ENCODE measurements around the gene OLFM2. TPM values are rescaled to one million over a fixed set of nuclear protein-coding genes. Genes with fewer than 3 reads are reported as not detected.

OLFM2 gene
- total RNA-seq, 1 experiment from 2014 or later = 75.6 TPM

GRCh38 chr19:9819596-9819909 is 116.8 kb downstream of the OLFM2 start:
- H3K9me3 ChIP-seq (ENCODE audit: control insufficient read depth, low read depth, low read length) = no peaks in the 10 kb centered on the region
- no peak overlapping the region for H3K18ac ChIP-seq (ENCODE audit: insufficient read length, low read depth, low read length)
- H3K23me2 ChIP-seq (ENCODE audit: insufficient read length, low read depth, low read length, poor library complexity, severe bottlenecking) = peaks cover 7% of the 10 kb centered on the region
- peaks cover 12% of the 10 kb centered on the region; the same call in 1 of the 2 replicates for H3K79me2 ChIP-seq (ENCODE audit: insufficient read depth, low read length)
- H3K27ac Mint-ChIP-seq = peak overlapping the region in 2 of 3 experiments; percentile 82 to 88; a peak in 3 of 7 replicates
- peaks cover 3% of the 10 kb centered on the region; the same call in 1 of the 2 replicates for H3K4me1 ChIP-seq (ENCODE audit: insufficient read depth, low read length)
- H3K4ac ChIP-seq (ENCODE audit: low read depth, low read length) = no peak overlapping the region
- no peak overlapping the region for H2BK15ac ChIP-seq (ENCODE audit: low read depth, low read length)
- peaks cover 12 to 13% of the 10 kb centered on the region in 2 experiments for H3K9me3 Mint-ChIP-seq
- H2BK20ac ChIP-seq (ENCODE audit: low read depth, low read length, poor library complexity, severe bottlenecking) = no peak overlapping the region
- no peak overlapping the region for H2AFZ ChIP-seq (ENCODE audit: low read length)
- no peak overlapping the region for H3K27ac ChIP-seq (ENCODE audit: insufficient read length, low read depth, low read length)
- no CpG with 5 or more reads among the region's 21 CpGs for WGBS (ENCODE audit: extremely low coverage, insufficient read length, low lambda C conversion rate)
- no peak for TF ChIP-seq CTCF (conservative IDR thresholded peaks at IDR 0.05)
- H3K27me3 Mint-ChIP-seq (ENCODE audit: low read depth) = no peaks in the 10 kb centered on the region
- peak overlapping the region; percentile 3 for H3K4me2 ChIP-seq (ENCODE audit: insufficient read depth, insufficient read length, low read length)
- no peak overlapping the region for H3T11ph ChIP-seq (ENCODE audit: low read length)
- peaks cover 7 to 23% of the 10 kb centered on the region in 2 experiments for H3K4me1 Mint-ChIP-seq
- H3K23ac ChIP-seq (ENCODE audit: insufficient read length, low read depth, low read length) = no peak overlapping the region
- H3K27me3 ChIP-seq (ENCODE audit: insufficient read depth, low read length) = no peaks in the 10 kb centered on the region
- DNase-seq = no peak
- H3K36me3 Mint-ChIP-seq (ENCODE audit: insufficient read depth in 1 of 3, low read depth in 3 of 3) = peaks cover 25 to 28% (median 26%) of the 10 kb centered on the region in 3 experiments
- H4K20me1 ChIP-seq (ENCODE audit: control insufficient read depth, insufficient read depth, insufficient read length) = peaks cover 5% of the 10 kb centered on the region
- peaks cover 13% of the 10 kb centered on the region for H3K79me1 ChIP-seq (ENCODE audit: insufficient read depth, low read depth, low read length, poor library complexity, severe bottlenecking)
- no peak overlapping the region for H2BK5ac ChIP-seq (ENCODE audit: insufficient read length, low read length)
- H4K8ac ChIP-seq (replicated peaks; ENCODE audit: insufficient read length, low read depth, low read length) = no peak overlapping the region
- no peak overlapping the region for H3K14ac ChIP-seq (ENCODE audit: insufficient read depth, low read length)
- H4K5ac ChIP-seq (ENCODE audit: insufficient read length, low read depth, low read length) = no peak overlapping the region
- H2AK5ac ChIP-seq (ENCODE audit: insufficient read length, low read length) = no peak overlapping the region
- H4K91ac ChIP-seq (ENCODE audit: insufficient read length, low read depth, low read length) = no peak overlapping the region
- H3K56ac ChIP-seq (ENCODE audit: insufficient read length, low read depth, low read length) = no peak overlapping the region
- peak overlapping the region; percentile 88 to 94 for H3K4me3 Mint-ChIP-seq
- no peak overlapping the region for H2BK12ac ChIP-seq (ENCODE audit: insufficient read length, low read depth, low read length)
- H3K9ac ChIP-seq (ENCODE audit: extremely low read depth, insufficient read length, low read length) = no peak overlapping the region
- H2BK120ac ChIP-seq (ENCODE audit: low read depth, low read length, poor library complexity, severe bottlenecking) = no peak overlapping the region
